ENCODE measurements around the gene CRAT.

DNA sequence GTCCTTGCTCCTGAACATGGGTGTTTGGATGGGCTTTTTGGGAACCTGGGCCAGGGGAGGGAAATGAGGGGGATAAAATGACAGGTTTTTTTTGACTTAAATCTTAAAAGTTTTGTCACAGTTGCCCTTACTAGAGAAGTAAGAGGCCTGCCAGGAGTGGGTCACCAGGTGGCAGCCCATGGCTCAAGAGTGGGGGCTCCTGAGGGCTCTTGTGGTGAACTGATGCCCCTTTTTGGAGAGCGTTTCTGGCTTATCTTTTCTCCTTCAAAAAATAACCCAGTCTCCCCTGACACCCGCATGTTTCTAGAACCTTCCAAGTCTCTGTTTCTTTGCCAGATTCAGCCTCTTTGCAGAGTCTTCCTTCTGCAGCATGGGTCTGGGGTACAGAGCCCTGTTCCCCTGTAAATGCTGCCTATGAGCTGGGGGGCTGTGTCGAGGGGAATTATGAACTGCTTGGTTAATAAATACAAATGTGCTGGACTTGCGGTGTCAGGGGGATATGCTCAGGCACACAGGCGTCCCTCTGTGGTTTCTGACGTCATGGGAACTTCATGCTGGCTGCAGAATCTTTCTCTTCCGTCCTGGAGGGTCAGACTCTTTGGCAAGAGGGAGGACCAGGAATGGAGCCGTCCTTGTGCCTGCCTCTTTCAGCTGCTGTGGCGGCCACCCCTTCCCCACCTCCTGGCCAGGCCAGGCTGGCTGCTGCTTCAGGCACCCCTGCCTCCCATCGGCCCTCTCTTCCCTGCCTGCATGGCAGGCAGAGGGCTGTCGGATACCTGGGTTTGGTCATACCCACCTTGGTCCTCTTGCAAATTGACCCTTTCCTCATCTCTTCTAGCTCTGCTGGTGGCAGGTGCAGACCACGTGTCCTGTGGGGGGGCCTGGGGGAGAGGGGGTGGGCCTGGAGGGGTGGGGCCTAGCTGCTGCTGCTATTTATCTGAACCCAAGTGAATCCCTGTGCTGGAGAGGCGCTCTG is 30.8 kb upstream of the CRAT start:
- peak in 1 of 2 donors; percentile 58 for TF ChIP-seq POLR2A (IDR thresholded peaks at IDR 0.05)
- TF ChIP-seq, protein P1, sequence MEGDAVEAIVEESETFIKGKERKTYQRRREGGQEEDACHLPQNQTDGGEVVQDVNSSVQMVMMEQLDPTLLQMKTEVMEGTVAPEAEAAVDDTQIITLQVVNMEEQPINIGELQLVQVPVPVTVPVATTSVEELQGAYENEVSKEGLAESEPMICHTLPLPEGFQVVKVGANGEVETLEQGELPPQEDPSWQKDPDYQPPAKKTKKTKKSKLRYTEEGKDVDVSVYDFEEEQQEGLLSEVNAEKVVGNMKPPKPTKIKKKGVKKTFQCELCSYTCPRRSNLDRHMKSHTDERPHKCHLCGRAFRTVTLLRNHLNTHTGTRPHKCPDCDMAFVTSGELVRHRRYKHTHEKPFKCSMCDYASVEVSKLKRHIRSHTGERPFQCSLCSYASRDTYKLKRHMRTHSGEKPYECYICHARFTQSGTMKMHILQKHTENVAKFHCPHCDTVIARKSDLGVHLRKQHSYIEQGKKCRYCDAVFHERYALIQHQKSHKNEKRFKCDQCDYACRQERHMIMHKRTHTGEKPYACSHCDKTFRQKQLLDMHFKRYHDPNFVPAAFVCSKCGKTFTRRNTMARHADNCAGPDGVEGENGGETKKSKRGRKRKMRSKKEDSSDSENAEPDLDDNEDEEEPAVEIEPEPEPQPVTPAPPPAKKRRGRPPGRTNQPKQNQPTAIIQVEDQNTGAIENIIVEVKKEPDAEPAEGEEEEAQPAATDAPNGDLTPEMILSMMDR (IDR thresholded peaks at IDR 0.05): no peak

All from heart left ventricle (tissue), 13 donors.